ACC112 (cell line): ENCODE data around the gene MGAT5.
"Not testable (repeated sequence)": the region's sequence is repeated elsewhere in the genome, so short reads cannot be mapped to it uniquely, and the experiment has no call there.

Source experiments
- H2AFZ ChIP-seq: fragments of 200-600 bp; sonication (generic); one replicate; pipeline ENCODE4 v1.6.0; 2017; ENCODE audit warnings: antibody characterized with exemption, low read length; ENCODE audit not compliant: unreplicated experiment
- H3K27ac ChIP-seq: fragments of 200-600 bp; sonication (generic); 2 replicates; pipeline ENCODE4 v1.5.1; 2014; ENCODE audit warnings: low read depth, mild to moderate bottlenecking, antibody characterized with exemption, low read length, moderate library complexity
- H3K27me3 ChIP-seq: fragments of 200-600 bp; sonication (generic); 2 replicates; pipeline ENCODE4 v1.6.1; 2014; ENCODE audit warnings: mild to moderate bottlenecking, antibody characterized with exemption, low read length, moderate library complexity, mixed read lengths; ENCODE audit not compliant: insufficient read depth
- H3K36me3 ChIP-seq: fragments of 200-600 bp; sonication (generic); 2 replicates; pipeline ENCODE4 v1.6.1; 2016; ENCODE audit warnings: mild to moderate bottlenecking, antibody characterized with exemption, low read length, moderate library complexity, mixed read lengths; ENCODE audit not compliant: insufficient read depth
- H3K4me1 ChIP-seq: fragments of 200-600 bp; sonication (generic); one replicate; pipeline ENCODE4 v1.6.1; 2016; ENCODE audit warnings: low read length, mixed read lengths; ENCODE audit not compliant: insufficient read depth, unreplicated experiment, control insufficient read depth
- H3K4me3 ChIP-seq: fragments of 200-600 bp; sonication (generic); 2 replicates; pipeline ENCODE4 v1.5.1; 2014; ENCODE audit warnings: mild to moderate bottlenecking, low read depth, low read length
- H3K79me2 ChIP-seq: fragments of 200-600 bp; sonication (generic); one replicate; pipeline ENCODE4 v1.6.0; 2016; ENCODE audit warnings: low read length; ENCODE audit not compliant: control insufficient read depth, unreplicated experiment, insufficient read depth

MGAT5 gene

GRCh38 chr2:134289225-134289624, 35.4 kb downstream of the MGAT5 start:
- Histone ChIP-seq H3K4me3 (no peak overlapping the region), H3K79me2 (no peaks in the 10 kb centered on the region), H3K27me3 (no peaks in the 10 kb centered on the region), H2AFZ (no peak overlapping the region), H3K4me1 (peaks cover 8% of the 10 kb centered on the region), H3K27ac (no peak overlapping the region), H3K36me3 (no peaks in the 10 kb centered on the region)

- Histone ChIP-seq H3K4me3 (no peak overlapping the region), H3K79me2 (no peaks in the 10 kb centered on the region), H3K4me1 (peaks cover 8% of the 10 kb centered on the region)
These were observed 36.5 kb downstream of the MGAT5 start for GRCh38 chr2:134290358-134290757.

GRCh38 chr2:134292514-134292913, 38.6 kb downstream of the MGAT5 start:
- no peak overlapping the region for H2AFZ ChIP-seq
- no peak overlapping the region for H3K27ac ChIP-seq
- peaks cover 11% of the 10 kb centered on the region for H3K4me1 ChIP-seq

More at GRCh38 chr2:134290358-134290757, 36.5 kb downstream of the MGAT5 start:
- H2AFZ ChIP-seq, result no peak overlapping the region
- H3K27ac ChIP-seq, result no peak overlapping the region
- H3K27me3 ChIP-seq, result no peaks in the 10 kb centered on the region
- no peaks in the 10 kb centered on the region for H3K36me3 ChIP-seq

GRCh38 chr2:134293719-134294537, 40.1 kb downstream of the MGAT5 start:
- H3K36me3 ChIP-seq, result no peaks in the 10 kb centered on the region
- no peak overlapping the region for H3K4me3 ChIP-seq
- peaks cover 11% of the 10 kb centered on the region for H3K4me1 ChIP-seq
- no peak overlapping the region for H2AFZ ChIP-seq
- H3K79me2 ChIP-seq, result no peaks in the 10 kb centered on the region
- no peak overlapping the region for H3K27ac ChIP-seq
- H3K27me3 ChIP-seq, result no peaks in the 10 kb centered on the region

More at GRCh38 chr2:134292514-134292913, 38.6 kb downstream of the MGAT5 start:
- no peaks in the 10 kb centered on the region for H3K36me3 ChIP-seq
- H3K4me3 ChIP-seq, result no peak overlapping the region
- no peaks in the 10 kb centered on the region for H3K79me2 ChIP-seq
- no peaks in the 10 kb centered on the region for H3K27me3 ChIP-seq

- not testable (repeated sequence) for H3K79me2 ChIP-seq, H3K27me3 ChIP-seq, H3K4me3 ChIP-seq, H3K36me3 ChIP-seq, H2AFZ ChIP-seq, H3K27ac ChIP-seq
- peaks cover 11% of the 10 kb centered on the region for H3K4me1 ChIP-seq
These were observed 40.7 kb downstream of the MGAT5 start for GRCh38 chr2:134294598-134294997.

GRCh38 chr2:134295441-134295840, 41.6 kb downstream of the MGAT5 start:
- no peaks in the 10 kb centered on the region for H3K27me3 ChIP-seq
- no peaks in the 10 kb centered on the region for H3K79me2 ChIP-seq
- H3K27ac ChIP-seq, result no peak overlapping the region
- no peak overlapping the region for H2AFZ ChIP-seq
- peaks cover 5% of the 10 kb centered on the region for H3K4me1 ChIP-seq
- H3K36me3 ChIP-seq, result no peaks in the 10 kb centered on the region
- H3K4me3 ChIP-seq, result no peak overlapping the region

- Histone ChIP-seq H3K27ac (no peak overlapping the region), H3K4me3 (no peak overlapping the region), H3K36me3 (no peaks in the 10 kb centered on the region), H3K27me3 (no peaks in the 10 kb centered on the region), H3K4me1 (peaks cover 9% of the 10 kb centered on the region), H3K79me2 (no peaks in the 10 kb centered on the region), H2AFZ (no peak overlapping the region)
These were observed 42.4 kb downstream of the MGAT5 start for GRCh38 chr2:134296301-134296700.

- Histone ChIP-seq H2AFZ (no peak overlapping the region), H3K79me2 (no peaks in the 10 kb centered on the region), H3K27ac (no peak overlapping the region), H3K27me3 (no peaks in the 10 kb centered on the region), H3K4me3 (no peak overlapping the region), H3K4me1 (peaks cover 17% of the 10 kb centered on the region), H3K36me3 (no peaks in the 10 kb centered on the region)
These were observed 45.5 kb downstream of the MGAT5 start for GRCh38 chr2:134299334-134299733.

GRCh38 chr2:134300585-134300984, 46.7 kb downstream of the MGAT5 start:
- no peaks in the 10 kb centered on the region for H3K36me3 ChIP-seq
- no peak overlapping the region for H3K27ac ChIP-seq
- peaks cover 17% of the 10 kb centered on the region for H3K4me1 ChIP-seq
- no peaks in the 10 kb centered on the region for H3K79me2 ChIP-seq
- no peak overlapping the region for H3K4me3 ChIP-seq
- no peak overlapping the region for H2AFZ ChIP-seq
- no peaks in the 10 kb centered on the region for H3K27me3 ChIP-seq

GRCh38 chr2:134301099-134301927, 47.4 kb downstream of the MGAT5 start:
- Histone ChIP-seq H2AFZ (no peak overlapping the region), H3K4me3 (peak overlapping the region; percentile 57), H3K4me1 (peaks cover 15% of the 10 kb centered on the region), H3K36me3 (no peaks in the 10 kb centered on the region), H3K27ac (peak overlapping the region; percentile 56), H3K79me2 (no peaks in the 10 kb centered on the region), H3K27me3 (no peaks in the 10 kb centered on the region)

- peak overlapping the region; percentile 56 for H3K27ac ChIP-seq
- no peaks in the 10 kb centered on the region for H3K27me3 ChIP-seq
- H2AFZ ChIP-seq, result no peak overlapping the region
- H3K79me2 ChIP-seq, result no peaks in the 10 kb centered on the region
- H3K4me1 ChIP-seq, result peaks cover 14% of the 10 kb centered on the region
- H3K4me3 ChIP-seq, result peak overlapping the region; percentile 57
- no peaks in the 10 kb centered on the region for H3K36me3 ChIP-seq
These were observed 48.0 kb downstream of the MGAT5 start for GRCh38 chr2:134301928-134302260.
